Panc1 (cell line): ENCODE results near the gene TAS2R43.

Experiments
- REST ChIP-seq, 2 experiments: IDR thresholded peaks; 2 replicates each; pipeline ENCODE4 v1.6.1; 2011 to 2012; ENCODE audit warnings: low read depth in 2 of 2, control low read depth in 1 of 2, low read length in 1 of 2, mild to moderate bottlenecking in 1 of 2, moderate library complexity in 1 of 2; ENCODE audit not compliant: insufficient read depth in 1 of 2
- TF ChIP-seq, protein P1 (sequence below): fragments of 450-650 bp; IDR thresholded peaks from 2 replicates; pipeline ENCODE4 v1.5.1; 2017; ENCODE audit warnings: mild to moderate bottlenecking

GRCh38 chr12:11085419-11085818, 6.7 kb downstream of the TAS2R43 start:
- TF ChIP-seq, protein P1, sequence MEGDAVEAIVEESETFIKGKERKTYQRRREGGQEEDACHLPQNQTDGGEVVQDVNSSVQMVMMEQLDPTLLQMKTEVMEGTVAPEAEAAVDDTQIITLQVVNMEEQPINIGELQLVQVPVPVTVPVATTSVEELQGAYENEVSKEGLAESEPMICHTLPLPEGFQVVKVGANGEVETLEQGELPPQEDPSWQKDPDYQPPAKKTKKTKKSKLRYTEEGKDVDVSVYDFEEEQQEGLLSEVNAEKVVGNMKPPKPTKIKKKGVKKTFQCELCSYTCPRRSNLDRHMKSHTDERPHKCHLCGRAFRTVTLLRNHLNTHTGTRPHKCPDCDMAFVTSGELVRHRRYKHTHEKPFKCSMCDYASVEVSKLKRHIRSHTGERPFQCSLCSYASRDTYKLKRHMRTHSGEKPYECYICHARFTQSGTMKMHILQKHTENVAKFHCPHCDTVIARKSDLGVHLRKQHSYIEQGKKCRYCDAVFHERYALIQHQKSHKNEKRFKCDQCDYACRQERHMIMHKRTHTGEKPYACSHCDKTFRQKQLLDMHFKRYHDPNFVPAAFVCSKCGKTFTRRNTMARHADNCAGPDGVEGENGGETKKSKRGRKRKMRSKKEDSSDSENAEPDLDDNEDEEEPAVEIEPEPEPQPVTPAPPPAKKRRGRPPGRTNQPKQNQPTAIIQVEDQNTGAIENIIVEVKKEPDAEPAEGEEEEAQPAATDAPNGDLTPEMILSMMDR: no peak
- TF ChIP-seq REST (IDR thresholded peaks at IDR 0.05; ENCODE audit: insufficient read depth in 1 of 2, low read depth in 2 of 2, low read length in 1 of 2): no peak
